Endothelial cell of umbilical vein (primary cell): ENCODE results near the gene PGS1. TPM values are rescaled to one million over a fixed set of nuclear protein-coding genes. Genes with fewer than 3 reads are reported as not detected.
A peak's percentile ranks its signal among the peaks of the same experiment; 100 is the strongest.

ENCODE experiments used
- BruUV-seq: library from RNA; stranded (reverse); fragments of 400-500 nt; replicated peaks from 2 replicates; lab custom pipeline; 2021; lab: Mats Ljungman, UMichigan
- CTCF ChIA-PET: fragments of 300-600, 350-600 bp; sonication (Branson Sonifier 250); formaldehyde crosslinking; loops from one replicate; lab custom pipeline; 2021; ENCODE audit warnings: antibody characterized with exemption, inconsistent platforms; lab: Charles Lee
- POLR2A ChIA-PET: fragments of 300-600, 350-600 bp; sonication (Branson Sonifier 250); formaldehyde crosslinking; loops from one replicate; lab custom pipeline; 2021; ENCODE audit warnings: antibody characterized with exemption, inconsistent platforms; lab: Charles Lee
- DNase-seq: peaks from one replicate; pipeline ENCODE4 v3.0.0-alpha.2; 2011; ENCODE audit warnings: low read depth, low spot score
- FAIRE-seq: peaks from 2 replicates; lab custom pipeline; 2011; peaks lifted over from hg19 to GRCh38; lab: Jason Lieb, UNC
- H2AFZ ChIP-seq: 2 replicates; pipeline ENCODE4 v1.6.0; 2012; ENCODE audit warnings: low read depth, low read length, control low read depth, inconsistent platforms
- H3K27ac ChIP-seq: 2 replicates; pipeline ENCODE4 v1.5.1; 2011; ENCODE audit warnings: low read depth, mild to moderate bottlenecking, control low read depth, low read length, moderate library complexity; ENCODE audit not compliant: insufficient read depth
- H3K27me3 ChIP-seq, 2 experiments: 2 replicates each; pipeline versions ENCODE4 v1.6.0 to v1.6.1; 2011; ENCODE audit warnings: low read length in 2 of 2, mixed read lengths in 1 of 2; ENCODE audit not compliant: control insufficient read depth in 2 of 2, insufficient read depth in 2 of 2
- H3K36me3 ChIP-seq, 2 experiments: 2 replicates in 1 of 2; 3 replicates in 1 of 2; pipeline ENCODE4 v1.5.1; 2011; ENCODE audit warnings: low read length in 2 of 2, mild to moderate bottlenecking in 1 of 2, moderate library complexity in 1 of 2; ENCODE audit not compliant: control insufficient read depth in 2 of 2, insufficient read depth in 2 of 2; ENCODE audit errors: extremely low read depth in 1 of 2
- H3K4me1 ChIP-seq: 3 replicates; pipeline ENCODE4 v1.5.1; 2011; ENCODE audit warnings: mild to moderate bottlenecking, low read length; ENCODE audit not compliant: control insufficient read depth, insufficient read depth; ENCODE audit errors: extremely low read depth
- H3K4me2 ChIP-seq: 2 replicates; pipeline ENCODE4 v1.6.1; 2011; ENCODE audit warnings: low read length, control low read depth, mixed read lengths; ENCODE audit not compliant: insufficient read depth
- H3K4me3 ChIP-seq, 3 experiments: fragments of 200-600 bp in 1 of 3; sonication (generic), shearing (Covaris generic) in 1 of 3; replicated peaks in 1 of 3; 2 replicates each; pipeline ENCODE4 v1.5.1; 2011 to 2016; ENCODE audit warnings: control low read depth in 3 of 3, low read length in 3 of 3, mild to moderate bottlenecking in 2 of 3, inconsistent platforms in 1 of 3, low read depth in 1 of 3, moderate library complexity in 1 of 3; ENCODE audit not compliant: insufficient read depth in 1 of 3
- H3K79me2 ChIP-seq: 2 replicates; pipeline ENCODE4 v1.6.0; 2012; ENCODE audit warnings: low read length, inconsistent platforms; ENCODE audit not compliant: control insufficient read depth, insufficient read depth
- H3K9ac ChIP-seq: replicated peaks from 2 replicates; pipeline ENCODE3; 2011; ENCODE audit warnings: low read length, control low read depth; ENCODE audit not compliant: insufficient read depth; ENCODE audit errors: extremely low read depth
- H3K9me1 ChIP-seq: replicated peaks from 3 replicates; pipeline ENCODE4 v1.6.0; 2011; ENCODE audit warnings: mild to moderate bottlenecking, low read length; ENCODE audit not compliant: control insufficient read depth, insufficient read depth; ENCODE audit errors: extremely low read depth
- H3K9me3 ChIP-seq: replicated peaks from 2 replicates; pipeline ENCODE4 v1.5.1; 2012; ENCODE audit warnings: low read length, inconsistent platforms; ENCODE audit not compliant: control insufficient read depth, insufficient read depth
- H4K20me1 ChIP-seq: replicated peaks from 2 replicates; pipeline ENCODE3; 2011; ENCODE audit warnings: mild to moderate bottlenecking, low read length; ENCODE audit not compliant: control insufficient read depth, insufficient read depth; ENCODE audit errors: extremely low read depth
- CTCF ChIP-seq, 2 donors: IDR thresholded peaks; 1 replicate in 1 of 2; 2 replicates in 1 of 2; pipeline ENCODE4 v1.5.1; 2011; ENCODE audit warnings: low read length in 2 of 2, mild to moderate bottlenecking in 2 of 2, moderate library complexity in 2 of 2, control low read depth in 1 of 2, inconsistent platforms in 1 of 2, low read depth in 1 of 2; ENCODE audit not compliant: insufficient read depth in 1 of 2; ENCODE audit errors: extremely low read depth in 1 of 2
- FOS ChIP-seq: IDR thresholded peaks from 2 replicates; pipeline ENCODE4 v1.6.1; 2011; ENCODE audit warnings: mild to moderate bottlenecking, low read length, moderate library complexity, borderline replicate concordance; ENCODE audit not compliant: insufficient read depth
- JUN ChIP-seq: IDR thresholded peaks from 2 replicates; pipeline ENCODE4 v1.6.1; 2011; ENCODE audit warnings: borderline replicate concordance, low read depth; ENCODE audit not compliant: insufficient read length, insufficient read depth
- MAX ChIP-seq: IDR thresholded peaks from 2 replicates; pipeline ENCODE4 v1.6.1; 2011; ENCODE audit not compliant: insufficient read depth, insufficient read length
- POLR2AphosphoS5 ChIP-seq: IDR thresholded peaks from 2 replicates; pipeline ENCODE4 v1.6.1; 2012; ENCODE audit warnings: low read depth, mild to moderate bottlenecking, control low read depth, low read length, moderate library complexity; ENCODE audit not compliant: insufficient read depth
- dilution Hi-C: fragments of 300-500 bp; cut with MboI; formaldehyde crosslinking; loops from one replicate; pipeline ENCODE4 v1.15.0; 2019; ENCODE audit warnings: low sequenced_read_pairs; ENCODE audit not compliant: extremely low pct_ligation_motif_present
- intact Hi-C: fragments of 100-400 bp; cut with micrococcal nuclease; formaldehyde crosslinking; loops from one replicate; pipeline ENCODE4 v1.10.0; 2022
- polyA plus RNA-seq, 4 experiments: library from polyadenylated mRNA; depleted of rRNA in 3 of 4; stranded (reverse) in 3 of 4; unstranded in 1 of 4; fragments of >200 nt; gene quantifications; 2 replicates each; pipeline versions ENCODE4 v1.2.1 to v1.2.3, GENCODE V29; 2011 to 2012; ENCODE audit warnings: missing spikeins in 1 of 4
- total RNA-seq: library from RNA; stranded (reverse); gene quantifications from 2 replicates; pipeline ENCODE4 v1.2.3, GENCODE V29; 2021

Gene PGS1
- total and polyA plus RNA-seq, 2 donors (not counting 3 experiments of a cell fraction or from before 2014, with no cell fraction given), result 50.8 to 66.0 TPM

GRCh38 chr17:78342449-78343186 is 35.8 kb upstream of the PGS1 start:
- DNase-seq, result peak; percentile 35

GRCh38 chr17:78343187-78343542 is 35.3 kb upstream of the PGS1 start:
- Histone ChIP-seq H3K9ac (no peak overlapping the region), H3K36me3 (no peaks in the 10 kb centered on the region), H2AFZ (no peak overlapping the region), H4K20me1 (no peaks in the 10 kb centered on the region), H3K27ac (peak overlapping the region; percentile 82), H3K79me2 (no peaks in the 10 kb centered on the region), H3K4me1 (peaks cover 36% of the 10 kb centered on the region), H3K4me2 (no peak overlapping the region), H3K9me1 (no peaks in the 10 kb centered on the region), H3K4me3 (no peak overlapping the region), H3K9me3 (no peaks in the 10 kb centered on the region), H3K27me3 (no peaks in the 10 kb centered on the region)
- FAIRE-seq, result peak; percentile 72
- BruUV-seq, result no TSS peak
- DNase-seq, result peak; percentile 48
- intact Hi-C loops (loop anchor here (1.0 to 2.0 kb wide), 2 partner anchors 19 to 32 kb away; no protein-coding TSS in a partner anchor), dilution Hi-C loops (no loop called here)
- TF ChIP-seq CTCF (IDR thresholded peaks at IDR 0.05; ENCODE audit: extremely low read depth in 1 of 2, insufficient read depth in 1 of 2, low read depth in 1 of 2, low read length in 2 of 2), result no peak
- no peak for TF ChIP-seq POLR2AphosphoS5
- TF ChIP-seq MAX, result no peak
- TF ChIP-seq JUN, result no peak
- POLR2A ChIA-PET, result interaction anchor here (1.5 to 2.0 kb wide), 2 partner anchors 16 to 18 kb away, joined by 6 read pairs; partner anchors contain the start of gene SOCS3
- CTCF ChIA-PET, result interaction anchor here (0.9 to 4.3 kb wide), 5 partner anchors 15 to 79 kb away, joined by 3 to 27 read pairs (median 5); partner anchors contain the start of gene SOCS3

More at GRCh38 chr17:78342449-78343186, 35.8 kb upstream of the PGS1 start:
- intact Hi-C loops, result loop anchor here (1.0 to 2.0 kb wide), 3 partner anchors 18 to 32 kb away; partner anchors contain the start of gene SOCS3
- H3K4me2 ChIP-seq, result peak overlapping the region; percentile 41
- H2AFZ ChIP-seq, result no peak overlapping the region
- no peaks in the 10 kb centered on the region for H3K79me2 ChIP-seq
- TF ChIP-seq FOS (peak; percentile 33), MAX (no peak), JUN (no peak), POLR2AphosphoS5 (no peak)
- peak overlapping the region; percentile 82 for H3K27ac ChIP-seq
- ChIA-PET POLR2A (interaction anchor here (2.0 to 2.3 kb wide), 2 partner anchors 17 to 18 kb away, joined by 6 to 12 read pairs; partner anchors contain the start of gene SOCS3), CTCF (interaction anchor here (0.7 to 4.3 kb wide), 8 partner anchors 16 to 91 kb away, joined by 3 to 27 read pairs (median 3); partner anchors contain the start of gene SOCS3)
- H3K9me3 ChIP-seq, result no peaks in the 10 kb centered on the region
- peak overlapping the region in 2 of 3 experiments; percentile 5 to 15 for H3K4me3 ChIP-seq
- no peaks in the 10 kb centered on the region for H3K9me1 ChIP-seq
- H3K36me3 ChIP-seq, result no peaks in the 10 kb centered on the region
- H3K9ac ChIP-seq, result peak overlapping the region; percentile 85
- peak; percentile 69 for FAIRE-seq
- H4K20me1 ChIP-seq, result no peaks in the 10 kb centered on the region
- dilution Hi-C loops, result no loop called here
- no TSS peak for BruUV-seq
- H3K27me3 ChIP-seq, result no peaks in the 10 kb centered on the region
- peaks cover 36% of the 10 kb centered on the region for H3K4me1 ChIP-seq
